Endodermal cell (in vitro differentiated cells): ENCODE data around the gene MYL7. TPM values are rescaled to one million over a fixed set of nuclear protein-coding genes. Genes with fewer than 3 reads are reported as not detected.

Source experiments
- DNase-seq: peaks from one replicate; pipeline ENCODE4 v3.0.0-alpha.2; 2017
- H3K27ac ChIP-seq: 2 replicates; pipeline ENCODE4 v1.5.1; 2013; ENCODE audit warnings: mild to moderate bottlenecking, low read depth, low read length, moderate library complexity
- H3K27me3 ChIP-seq: 2 replicates; pipeline ENCODE4 v1.6.1; 2013; ENCODE audit warnings: mild to moderate bottlenecking, low read length, moderate library complexity; ENCODE audit not compliant: insufficient read depth, control insufficient read depth, poor library complexity, severe bottlenecking
- H3K36me3 ChIP-seq: 2 replicates; pipeline ENCODE4 v1.7.0; 2013; ENCODE audit warnings: mild to moderate bottlenecking, low read length, moderate library complexity; ENCODE audit not compliant: control insufficient read depth, insufficient read depth
- H3K4me1 ChIP-seq: one replicate; pipeline ENCODE4 v1.7.0; 2013; ENCODE audit warnings: low read length; ENCODE audit not compliant: control insufficient read depth, insufficient read depth
- H3K4me3 ChIP-seq: 2 replicates; pipeline ENCODE4 v1.5.1; 2013; ENCODE audit warnings: mild to moderate bottlenecking, low read length, moderate library complexity
- H3K9ac ChIP-seq: 2 replicates; pipeline ENCODE4 v1.6.1; 2013; ENCODE audit warnings: mild to moderate bottlenecking, low read length, moderate library complexity; ENCODE audit not compliant: poor library complexity, severe bottlenecking; ENCODE audit errors: extremely low read depth
- H3K9me3 ChIP-seq: 2 replicates; pipeline ENCODE4 v1.6.1; 2013; ENCODE audit warnings: mild to moderate bottlenecking, low read length, moderate library complexity; ENCODE audit not compliant: control insufficient read depth
- H3K27ac Mint-ChIP-seq: 2 replicates; pipeline ENCODE4 v1.8.0; 2020; ENCODE audit warnings: mixed read lengths
- H3K27me3 Mint-ChIP-seq: 2 replicates; pipeline ENCODE4 v1.8.0; 2021; ENCODE audit warnings: mild to moderate bottlenecking, mixed read lengths; ENCODE audit not compliant: insufficient read depth
- H3K36me3 Mint-ChIP-seq: 2 replicates; pipeline ENCODE4 v1.8.0; 2020; ENCODE audit warnings: low read depth, mixed read lengths
- H3K4me1 Mint-ChIP-seq: 2 replicates; pipeline ENCODE4 v1.8.0; 2020; ENCODE audit warnings: mixed read lengths
- H3K4me3 Mint-ChIP-seq: 2 replicates; pipeline ENCODE4 v1.8.0; 2020; ENCODE audit warnings: mild to moderate bottlenecking, moderate library complexity, mixed read lengths
- H3K9me3 Mint-ChIP-seq: 2 replicates; pipeline ENCODE4 v1.8.0; 2020; ENCODE audit warnings: mild to moderate bottlenecking, mixed read lengths
- CTCF ChIP-seq: fragments of 200-600 bp; sonication (generic); conservative IDR thresholded peaks from 2 replicates; pipeline ENCODE4 v1.5.0; 2021; ENCODE audit warnings: antibody characterized with exemption, mild to moderate bottlenecking
- WGBS, 2 experiments: methylation state at CpG; one replicate each; pipeline versions ENCODE4 v1.1.5 to v1.1.7; 2013; ENCODE audit warnings: missing lambda C conversion rate in 2 of 2, mixed read lengths in 1 of 2; ENCODE audit not compliant: insufficient coverage in 1 of 2, insufficient read length in 1 of 2; 5-methylcytosine and 5-hydroxymethylcytosine counted together
- total RNA-seq, 2 donors: library from RNA; stranded (reverse); fragmentation: NEBNext Ultra II Directional in 1 of 2; extraction: Animal tissue kit (Norgen Biotek cat#: 25700) in 1 of 2; gene quantifications; 2 replicates in 1 of 2; 3 replicates in 1 of 2; pipeline ENCODE4 v1.2.1, GENCODE V29; 2021

MYL7 gene
- total RNA-seq, 2 donors from 2014 or later: 115 to 120 TPM

DNA sequence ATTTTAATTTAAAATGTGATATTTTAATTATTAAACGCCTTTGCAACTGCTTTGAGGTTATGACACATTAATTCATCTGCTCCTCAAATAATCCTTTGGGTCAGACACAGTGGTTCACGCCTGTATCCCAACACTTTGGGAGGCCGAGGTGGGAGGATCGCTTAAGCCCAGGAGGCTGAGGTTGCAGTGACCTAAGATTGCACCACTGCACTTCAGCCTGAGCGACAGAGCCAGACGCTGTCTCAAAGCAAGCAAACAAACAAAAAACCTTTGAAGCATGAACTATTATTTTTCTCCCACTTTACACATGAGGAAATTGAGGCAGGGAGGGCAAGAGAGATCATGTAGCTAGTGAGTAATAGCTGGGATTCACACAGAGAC lies 16.3 kb downstream of the MYL7 start:
- Mint-ChIP-seq H3K27ac (no peak overlapping the region), H3K9me3 (peaks cover 13% of the 10 kb centered on the region)

DNA sequence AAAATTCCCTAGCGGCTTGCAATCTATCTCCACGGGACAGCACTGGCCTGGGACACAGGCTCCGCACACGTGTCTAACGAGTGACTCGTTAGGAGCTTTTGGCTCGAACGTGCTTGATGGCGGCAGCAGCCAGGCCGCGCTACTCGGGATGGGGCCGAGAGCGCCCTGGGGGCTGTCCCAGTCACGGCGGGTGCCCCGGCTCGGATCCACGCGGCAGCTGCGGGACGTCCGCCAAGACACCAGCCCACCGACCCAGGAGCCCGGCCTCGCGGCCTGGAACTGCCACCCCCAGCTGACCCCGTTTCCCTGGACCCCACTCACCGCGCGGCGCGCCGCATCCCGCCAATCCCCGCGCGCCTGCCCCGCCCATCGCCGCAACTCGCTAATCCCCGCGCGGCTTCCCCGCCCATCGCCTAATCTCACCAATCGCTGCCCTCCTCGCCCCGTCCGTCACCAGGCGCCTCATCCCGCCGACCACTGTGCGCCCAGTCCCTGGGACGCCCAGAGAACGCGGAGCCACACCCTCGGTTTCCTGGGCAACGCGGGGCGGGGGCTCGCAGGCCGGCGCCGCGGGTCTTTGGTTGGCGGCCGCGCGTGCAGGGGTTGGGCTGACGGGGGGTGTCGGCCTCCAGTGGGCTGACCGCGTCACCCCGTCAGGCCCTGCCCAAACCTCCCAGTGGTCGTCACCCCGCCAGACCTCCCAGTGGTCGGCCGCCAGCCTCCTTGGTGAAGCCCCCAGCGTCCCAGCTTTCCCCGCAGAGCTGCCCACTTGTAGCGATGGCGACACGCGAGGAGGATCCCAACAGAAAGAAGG lies 17.7 kb downstream of the MYL7 start, which contains the start of gene POLD2:
TSS of gene POLD2 (minus strand) at position 359 of the 814 bp plus-strand sequence. CDS start 1,495 bp downstream, outside the sequence.
- Mint-ChIP-seq H3K36me3 (peaks cover 31% of the 10 kb centered on the region), H3K9me3 (peaks cover 13% of the 10 kb centered on the region), H3K4me1 (peaks cover 5% of the 10 kb centered on the region), H3K27ac (peak within 1 kb of the TSS; percentile 75), H3K27me3 (peaks cover 31% of the 10 kb centered on the region), H3K4me3 (peak within 1 kb of the TSS; percentile 73)
- Histone ChIP-seq H3K36me3 (peaks cover 21% of the 10 kb centered on the region), H3K9ac (peak within 1 kb of the TSS; percentile 73), H3K9me3 (peaks cover 11% of the 10 kb centered on the region), H3K27me3 (no peaks in the 10 kb centered on the region), H3K4me1 (no peaks in the 10 kb centered on the region), H3K27ac (peak within 1 kb of the TSS; percentile 51), H3K4me3 (peak within 1 kb of the TSS; percentile 91)
- no peak for TF ChIP-seq CTCF
- WGBS, 2 experiments: 0 to 1% methylated on average over 19 to 86 of the region's 86 CpGs
- peak; percentile 99 for DNase-seq

More for the DNA sequence above, 16.3 kb downstream of the MYL7 start:
- Histone ChIP-seq H3K27me3 (no peaks in the 10 kb centered on the region), H3K9ac (no peak overlapping the region), H3K27ac (no peak overlapping the region), H3K9me3 (peaks cover 11% of the 10 kb centered on the region), H3K36me3 (peaks cover 21% of the 10 kb centered on the region), H3K4me1 (no peaks in the 10 kb centered on the region), H3K4me3 (no peak overlapping the region)
- no peak for TF ChIP-seq CTCF
- 93 to 100% methylated on average over 3 to 6 of the region's 6 CpGs for WGBS, 2 experiments
- no peak overlapping the region for H3K4me3 Mint-ChIP-seq
- no peak for DNase-seq
- H3K36me3 Mint-ChIP-seq: peaks cover 19% of the 10 kb centered on the region
- peaks cover 40% of the 10 kb centered on the region for H3K27me3 Mint-ChIP-seq
- peaks cover 5% of the 10 kb centered on the region for H3K4me1 Mint-ChIP-seq

DNA sequence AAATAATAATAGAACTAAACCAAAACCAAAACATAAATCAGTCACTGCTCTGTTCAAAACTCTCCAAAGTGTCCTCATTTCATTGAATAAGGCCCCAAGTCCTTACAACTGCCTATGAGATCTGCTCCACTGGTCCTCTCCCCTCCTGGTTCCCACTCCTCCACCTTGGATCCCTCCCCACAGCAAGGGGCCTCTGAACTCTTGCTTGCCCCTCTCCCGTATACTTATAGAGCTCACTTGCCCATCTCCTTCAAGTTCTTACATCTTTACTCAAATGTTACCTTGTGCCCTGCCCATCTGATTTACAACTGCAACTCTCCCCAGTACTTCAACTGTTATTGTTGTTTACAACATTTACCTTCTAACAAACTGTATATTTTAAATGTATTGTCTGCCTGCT lies 18.6 kb downstream of the MYL7 start:
- H3K9me3 ChIP-seq: peaks cover 5% of the 10 kb centered on the region
- Mint-ChIP-seq H3K27me3 (peaks cover 23% of the 10 kb centered on the region), H3K27ac (peak overlapping the region; percentile 34), H3K4me1 (peaks cover 5% of the 10 kb centered on the region), H3K4me3 (peak overlapping the region; percentile 73), H3K9me3 (peaks cover 7% of the 10 kb centered on the region), H3K36me3 (peaks cover 38% of the 10 kb centered on the region)
- peaks cover 26% of the 10 kb centered on the region for H3K36me3 ChIP-seq
- H3K4me3 ChIP-seq: peak overlapping the region; percentile 91
- no peaks in the 10 kb centered on the region for H3K4me1 ChIP-seq
- 50 to 52% methylated on average over 1 of the region's 1 CpG for WGBS, 2 experiments
- TF ChIP-seq CTCF: no peak
- no peak for DNase-seq
- H3K9ac ChIP-seq: peak overlapping the region; percentile 73
- H3K27ac ChIP-seq: no peak overlapping the region
- H3K27me3 ChIP-seq: no peaks in the 10 kb centered on the region
